Right lobe of liver (tissue), 4 donors: ENCODE measurements around the gene FERD3L.

Experiments used
- CTCF ChIP-seq, 4 donors: fragments of 200-600 bp in 3 of 4; fragments of 450-650 bp in 1 of 4; IDR thresholded peaks; one replicate each; pipeline versions ENCODE4 v1.5.1 to v1.8.0; 2016 to 2022; ENCODE audit warnings: antibody characterized with exemption in 4 of 4, mild to moderate bottlenecking in 2 of 4
- POLR2A ChIP-seq: fragments of 450-650 bp; IDR thresholded peaks from one replicate; pipeline ENCODE4 v1.6.1; 2017; ENCODE audit warnings: antibody characterized with exemption, mild to moderate bottlenecking
- donor health status: DM: no; HTN: no; CAD: no.
- donor health status: DM: no; HTN: no; CAD: no.
- donor health status: DM: no; HTN: yes; CAD: no.

- TF ChIP-seq CTCF (IDR thresholded peaks at IDR 0.05), result no peak
- no peak for TF ChIP-seq POLR2A
Observed at GRCh38 chr7:19144661-19145433, at the start of gene FERD3L.
